Measurements from ENCODE around the gene TM2D3.

Gene TM2D3

DNA sequence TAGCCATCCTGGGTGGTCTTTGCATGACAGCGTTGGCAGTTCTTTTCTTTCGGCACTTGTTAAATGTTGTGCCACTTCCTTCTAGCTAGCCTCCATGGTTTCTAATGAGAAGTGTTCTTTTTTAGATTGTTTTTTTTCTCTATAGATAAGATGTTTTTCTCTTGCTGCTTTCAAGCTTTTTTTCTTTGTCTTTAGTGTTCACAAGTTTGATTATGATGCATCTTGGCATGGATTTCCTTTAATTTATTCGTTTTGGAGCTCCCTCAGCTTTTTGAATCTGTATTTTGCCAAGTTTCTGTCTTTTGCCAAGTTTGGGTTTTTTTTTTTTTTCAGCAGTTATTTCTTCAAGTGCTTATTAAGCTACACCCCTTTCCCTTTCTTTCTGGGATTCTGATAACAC, 53.1 kb downstream of the TM2D3 start:
- no peak for DNase-seq

DNA sequence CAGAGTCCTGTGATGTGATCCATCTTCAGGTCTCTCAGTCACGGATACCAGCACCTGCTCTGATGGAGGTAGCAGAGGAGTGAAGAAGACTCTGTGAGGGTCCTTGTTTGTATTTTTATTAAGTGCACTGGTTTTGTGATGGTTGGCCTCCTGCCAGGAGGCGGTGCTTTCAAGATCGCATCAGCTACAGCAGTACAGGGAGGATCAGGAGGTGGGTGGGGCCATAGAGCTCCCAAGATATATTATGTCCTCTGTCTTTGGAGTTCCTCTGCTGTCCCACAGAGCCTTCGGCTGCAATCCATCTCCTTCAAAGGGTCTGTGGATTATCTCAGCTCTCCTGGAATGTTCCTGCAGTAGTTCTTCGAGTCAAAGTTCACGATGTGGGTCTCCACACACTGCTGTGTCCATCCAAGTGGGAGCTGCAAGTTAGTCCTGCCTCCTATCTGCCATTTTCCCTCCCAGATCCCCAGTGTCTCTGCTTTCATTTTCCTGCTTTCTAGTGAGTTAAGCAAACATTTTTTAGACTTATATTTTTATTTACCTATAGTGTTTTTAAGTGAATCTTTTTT, 54.7 kb downstream of the TM2D3 start:
- DNase-seq, result no peak

DNA sequence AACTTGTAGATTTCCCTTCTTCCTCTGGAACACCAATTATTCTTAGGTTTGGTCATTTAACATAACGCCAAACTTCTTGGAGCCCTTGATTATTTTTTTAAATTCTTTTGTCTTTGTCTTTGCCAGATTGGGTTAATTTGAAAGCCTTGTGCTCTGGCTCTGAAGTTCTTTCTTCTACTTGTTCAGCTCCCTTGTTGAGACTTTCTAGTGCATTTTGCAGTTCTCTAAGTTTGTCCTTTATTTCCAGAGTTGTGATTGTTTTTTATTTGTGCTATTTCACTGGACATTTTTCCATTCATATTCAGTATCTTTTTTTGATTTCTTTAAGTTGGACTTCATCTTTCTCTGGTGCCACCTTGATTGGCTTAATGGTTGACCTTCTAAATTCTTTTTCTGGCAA, 55.5 kb downstream of the TM2D3 start:
- no peak for DNase-seq
